IPS DF 6.9 (cell line): ENCODE results near the gene FBXL7.

Experiments used
- DNase-seq: peaks from one replicate; pipeline ENCODE4 v3.0.0-alpha.2; 2013; ENCODE audit warnings: low read depth, low spot score
- H3K27ac ChIP-seq: one replicate; pipeline ENCODE4 v1.5.1; 2013; ENCODE audit warnings: low read length, control low read depth
- H3K27me3 ChIP-seq: 2 replicates; pipeline ENCODE4 v1.6.1; 2013; ENCODE audit warnings: mild to moderate bottlenecking, low read length; ENCODE audit not compliant: control insufficient read depth, insufficient read depth
- H3K36me3 ChIP-seq: 2 replicates; pipeline ENCODE4 v1.6.1; 2013; ENCODE audit warnings: low read length; ENCODE audit not compliant: control insufficient read depth, insufficient read depth
- H3K4me1 ChIP-seq: 2 replicates; pipeline ENCODE4 v1.6.1; 2013; ENCODE audit warnings: low read length; ENCODE audit not compliant: control insufficient read depth, insufficient read depth
- H3K4me3 ChIP-seq: 2 replicates; pipeline ENCODE4 v1.5.1; 2013; ENCODE audit warnings: mild to moderate bottlenecking, low read length
- H3K9me3 ChIP-seq: 2 replicates; pipeline ENCODE4 v1.6.1; 2013; ENCODE audit warnings: low read length, inconsistent platforms; ENCODE audit not compliant: control insufficient read depth, insufficient read depth
- WGBS: extraction: QIAGEN DNeasy Blood & Tissue Kit; methylation state at CpG from one replicate; pipeline ENCODE4 v1.1.7; 2013; ENCODE audit warnings: mixed read lengths, missing lambda C conversion rate; ENCODE audit not compliant: insufficient read length, insufficient coverage; 5-methylcytosine and 5-hydroxymethylcytosine counted together

Gene FBXL7

GRCh38 chr5:15499528-15500324 lies at the start of gene FBXL7:
TSS of gene FBXL7 (plus strand) at chr5:15500180.
- Histone ChIP-seq H3K27me3 (no peaks in the 10 kb centered on the region), H3K27ac (no peak within 1 kb of the TSS), H3K4me3 (peak within 1 kb of the TSS; percentile 61), H3K9me3 (no peaks in the 10 kb centered on the region), H3K36me3 (no peaks in the 10 kb centered on the region), H3K4me1 (no peaks in the 10 kb centered on the region)
- no peak for DNase-seq
- WGBS = no CpG with 5 or more reads among the region's 60 CpGs

- H3K4me3 ChIP-seq = no peak overlapping the region
- no peak for DNase-seq
- no peaks in the 10 kb centered on the region for H3K4me1 ChIP-seq
- WGBS = no CpG with 5 or more reads among the region's 11 CpGs
- no peaks in the 10 kb centered on the region for H3K9me3 ChIP-seq
- H3K27me3 ChIP-seq = no peaks in the 10 kb centered on the region
- no peak overlapping the region for H3K27ac ChIP-seq
- H3K36me3 ChIP-seq = no peaks in the 10 kb centered on the region
Observed at GRCh38 chr5:15450473-15450872, 49.5 kb upstream of the FBXL7 start.

- no peaks in the 10 kb centered on the region for H3K27me3 ChIP-seq
- no peak overlapping the region for H3K4me3 ChIP-seq
- H3K9me3 ChIP-seq = no peaks in the 10 kb centered on the region
- H3K4me1 ChIP-seq = no peaks in the 10 kb centered on the region
- DNase-seq = no peak
- no CpG with 5 or more reads among the region's 4 CpGs for WGBS
- H3K36me3 ChIP-seq = no peaks in the 10 kb centered on the region
- H3K27ac ChIP-seq = no peak overlapping the region
Observed at GRCh38 chr5:15450949-15451348, 49.0 kb upstream of the FBXL7 start.

GRCh38 chr5:15452030-15452429 lies 48.0 kb upstream of the FBXL7 start:
- WGBS = no CpG with 5 or more reads among the region's 1 CpG
- Histone ChIP-seq H3K4me1 (no peaks in the 10 kb centered on the region), H3K36me3 (no peaks in the 10 kb centered on the region), H3K27ac (no peak overlapping the region), H3K4me3 (no peak overlapping the region), H3K9me3 (no peaks in the 10 kb centered on the region), H3K27me3 (no peaks in the 10 kb centered on the region)
- DNase-seq = no peak

GRCh38 chr5:15452781-15453180 lies 47.2 kb upstream of the FBXL7 start:
- H3K27ac ChIP-seq = no peak overlapping the region
- H3K4me3 ChIP-seq = no peak overlapping the region
- H3K9me3 ChIP-seq = no peaks in the 10 kb centered on the region
- H3K27me3 ChIP-seq = no peaks in the 10 kb centered on the region
- no peak for DNase-seq
- H3K36me3 ChIP-seq = no peaks in the 10 kb centered on the region
- WGBS = no CpG with 5 or more reads among the region's 1 CpG
- no peaks in the 10 kb centered on the region for H3K4me1 ChIP-seq

GRCh38 chr5:15459200-15459599 lies 40.8 kb upstream of the FBXL7 start:
- no peak overlapping the region for H3K4me3 ChIP-seq
- DNase-seq = no peak
- no peaks in the 10 kb centered on the region for H3K4me1 ChIP-seq
- WGBS = no CpG with 5 or more reads among the region's 1 CpG
- no peaks in the 10 kb centered on the region for H3K27me3 ChIP-seq
- H3K36me3 ChIP-seq = no peaks in the 10 kb centered on the region
- H3K9me3 ChIP-seq = no peaks in the 10 kb centered on the region
- H3K27ac ChIP-seq = no peak overlapping the region

- Histone ChIP-seq H3K4me1 (no peaks in the 10 kb centered on the region), H3K27me3 (no peaks in the 10 kb centered on the region), H3K36me3 (no peaks in the 10 kb centered on the region), H3K27ac (no peak overlapping the region), H3K4me3 (no peak overlapping the region), H3K9me3 (no peaks in the 10 kb centered on the region)
- DNase-seq = no peak
- no CpG with 5 or more reads among the region's 3 CpGs for WGBS
Observed at GRCh38 chr5:15463231-15463980, 36.6 kb upstream of the FBXL7 start.

GRCh38 chr5:15472116-15472515 lies 27.9 kb upstream of the FBXL7 start:
- Histone ChIP-seq H3K27me3 (no peaks in the 10 kb centered on the region), H3K4me3 (no peak overlapping the region), H3K4me1 (no peaks in the 10 kb centered on the region), H3K9me3 (no peaks in the 10 kb centered on the region), H3K27ac (no peak overlapping the region), H3K36me3 (no peaks in the 10 kb centered on the region)
- WGBS = no CpG with 5 or more reads among the region's 8 CpGs
- DNase-seq = peak; percentile 18

- no peaks in the 10 kb centered on the region for H3K4me1 ChIP-seq
- DNase-seq = no peak
- H3K27me3 ChIP-seq = no peaks in the 10 kb centered on the region
- H3K4me3 ChIP-seq = no peak overlapping the region
- H3K36me3 ChIP-seq = no peaks in the 10 kb centered on the region
- H3K9me3 ChIP-seq = no peaks in the 10 kb centered on the region
- H3K27ac ChIP-seq = no peak overlapping the region
Observed at GRCh38 chr5:15474143-15474719, 25.7 kb upstream of the FBXL7 start.

GRCh38 chr5:15475367-15475766 lies 24.6 kb upstream of the FBXL7 start:
- no peaks in the 10 kb centered on the region for H3K36me3 ChIP-seq
- no peaks in the 10 kb centered on the region for H3K27me3 ChIP-seq
- H3K9me3 ChIP-seq = no peaks in the 10 kb centered on the region
- no peak overlapping the region for H3K27ac ChIP-seq
- no peak overlapping the region for H3K4me3 ChIP-seq
- no peaks in the 10 kb centered on the region for H3K4me1 ChIP-seq
- DNase-seq = no peak
- WGBS = no CpG with 5 or more reads among the region's 7 CpGs
